T-helper 17 cell (primary cell): ENCODE measurements around the gene ZNRF2. TPM values are rescaled to one million over a fixed set of nuclear protein-coding genes. Genes with fewer than 3 reads are reported as not detected.
A peak's percentile ranks its signal among the peaks of the same experiment; 100 is the strongest.

Experiments used
- ATAC-seq: fragments of 150-1000 bp; cut with Tn5 transposase; 2 replicates; pipeline ENCODE4 v1.10.0; 2021; ENCODE audit warnings: mild to moderate bottlenecking, moderate library complexity
- DNase-seq, 3 donors: peaks; one replicate each; pipeline versions ENCODE4 v3.0.0 to v3.0.0-alpha.2; 2020 to 2021
- H3K9me3 ChIP-seq: one replicate; pipeline ENCODE4 v1.7.0; 2013; ENCODE audit warnings: low read length, mild to moderate bottlenecking; ENCODE audit not compliant: control insufficient read depth, poor library complexity, severe bottlenecking
- H3K27ac Mint-ChIP-seq: one replicate; pipeline ENCODE4 v1.8.0; 2022; ENCODE audit warnings: mild to moderate bottlenecking, moderate library complexity, mixed read lengths
- H3K27me3 Mint-ChIP-seq: one replicate; pipeline ENCODE4 v1.8.0; 2022; ENCODE audit warnings: mixed read lengths
- H3K36me3 Mint-ChIP-seq: one replicate; pipeline ENCODE4 v1.8.0; 2022; ENCODE audit warnings: low read depth, mixed read lengths
- H3K4me1 Mint-ChIP-seq: one replicate; pipeline ENCODE4 v1.8.0; 2022; ENCODE audit warnings: mild to moderate bottlenecking, mixed read lengths
- H3K4me3 Mint-ChIP-seq: one replicate; pipeline ENCODE4 v1.8.0; 2022; ENCODE audit warnings: mild to moderate bottlenecking, moderate library complexity, mixed read lengths
- total RNA-seq, 4 donors: library from RNA in 2 of 4; stranded (reverse) in 2 of 4; gene quantifications; one replicate each; pipeline ENCODE4 v1.2.3 and lab custom pipeline; 2022 to 2026

The ZNRF2 gene
- total RNA-seq, 2 donors from 2014 or later, result 26.8 to 31.6 TPM

DNA sequence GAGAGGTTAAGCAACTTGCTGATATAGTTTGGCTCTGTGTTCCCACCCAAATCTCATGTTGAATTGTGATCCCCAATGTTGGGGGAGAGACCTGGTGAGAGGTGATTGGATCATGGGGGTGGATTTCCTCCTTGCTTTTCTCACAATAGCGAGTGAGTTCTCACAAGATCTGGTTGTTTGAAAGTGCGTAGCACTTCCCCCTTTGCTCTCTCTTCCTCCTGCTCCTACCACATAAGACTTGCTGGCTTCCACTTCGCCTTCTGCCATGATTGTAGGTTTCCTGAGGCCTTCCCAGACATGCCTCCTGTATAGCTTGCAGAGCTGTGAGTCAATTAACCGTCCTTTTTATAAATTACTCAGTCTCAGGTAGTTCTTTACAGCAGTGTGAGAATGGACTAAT, 13.5 kb upstream of the ZNRF2 start:
- H3K27me3 Mint-ChIP-seq, result no peaks in the 10 kb centered on the region
- ATAC-seq, result no peak
- no peak for DNase-seq
- no peak overlapping the region for H3K27ac Mint-ChIP-seq
- no peak overlapping the region for H3K4me3 Mint-ChIP-seq
- H3K4me1 Mint-ChIP-seq, result peaks cover 3% of the 10 kb centered on the region
- no peaks in the 10 kb centered on the region for H3K9me3 ChIP-seq
- no peaks in the 10 kb centered on the region for H3K36me3 Mint-ChIP-seq

DNA sequence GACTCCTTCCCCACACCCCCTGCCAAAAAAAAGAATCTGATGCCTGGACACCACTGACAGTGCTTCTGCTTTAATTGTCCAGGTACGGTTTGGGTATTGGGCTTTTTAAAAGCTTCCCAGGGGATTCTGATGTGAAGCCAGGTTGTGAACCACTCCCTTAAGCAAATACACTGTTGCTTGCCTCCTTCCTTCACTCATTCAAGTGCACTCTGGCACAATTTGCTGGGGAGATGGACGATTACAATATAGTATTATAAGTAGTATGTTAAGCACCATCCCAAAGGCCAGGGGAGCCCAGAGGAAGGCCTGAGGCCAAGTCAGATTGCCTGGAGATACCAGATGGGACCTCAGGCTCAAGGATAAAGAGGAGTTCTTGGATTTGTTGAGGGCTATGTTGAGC, 12.3 kb upstream of the ZNRF2 start:
- no peaks in the 10 kb centered on the region for H3K27me3 Mint-ChIP-seq

DNA sequence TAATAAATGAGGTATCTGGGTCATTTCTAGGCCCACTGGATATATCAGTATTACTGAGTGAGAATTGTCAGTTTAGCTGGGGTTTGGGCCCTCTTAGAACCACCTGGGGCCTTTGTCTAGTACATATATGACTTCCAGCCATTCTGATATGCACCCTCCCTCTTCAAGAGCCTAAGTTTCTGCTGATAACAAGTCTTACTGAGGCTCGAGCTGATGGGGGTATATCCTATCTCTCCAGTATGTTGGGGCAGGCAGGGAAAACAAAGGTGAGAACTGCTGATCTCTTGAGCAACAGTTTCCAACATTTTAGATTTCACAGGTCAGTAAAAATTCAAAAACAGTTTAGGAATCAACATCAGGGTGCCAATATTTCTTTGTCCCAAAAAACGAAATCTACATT, 10.8 kb upstream of the ZNRF2 start:
- ATAC-seq, result no peak
- Mint-ChIP-seq H3K4me3 (no peak overlapping the region), H3K36me3 (no peaks in the 10 kb centered on the region), H3K27me3 (no peaks in the 10 kb centered on the region), H3K27ac (no peak overlapping the region), H3K4me1 (peaks cover 6% of the 10 kb centered on the region)
- no peaks in the 10 kb centered on the region for H3K9me3 ChIP-seq
- no peak for DNase-seq

More for the DNA sequence above, 12.3 kb upstream of the ZNRF2 start:
- peaks cover 1% of the 10 kb centered on the region for H3K4me1 Mint-ChIP-seq
- H3K9me3 ChIP-seq, result no peaks in the 10 kb centered on the region
- no peaks in the 10 kb centered on the region for H3K36me3 Mint-ChIP-seq
- DNase-seq, result no peak
- no peak overlapping the region for H3K4me3 Mint-ChIP-seq
- H3K27ac Mint-ChIP-seq, result no peak overlapping the region
- no peak for ATAC-seq

DNA sequence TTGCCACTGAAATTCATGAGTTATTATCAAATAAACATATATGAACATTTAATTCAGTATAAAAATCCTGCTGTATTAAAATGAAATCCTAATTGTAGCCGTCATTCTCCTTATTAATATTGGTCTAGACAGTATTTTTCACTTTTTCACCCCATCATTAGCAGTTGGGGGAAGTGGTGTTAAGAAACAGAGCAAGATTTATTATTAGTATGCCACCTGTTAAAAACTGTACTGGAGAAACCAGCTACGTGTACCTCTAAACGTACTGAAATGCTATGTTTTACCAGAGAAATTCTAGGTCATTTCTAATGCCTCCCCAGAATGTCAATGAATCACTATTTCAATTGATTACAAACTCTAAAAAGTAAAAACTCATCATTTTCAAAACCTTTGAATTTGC, 9.8 kb upstream of the ZNRF2 start:
- Mint-ChIP-seq H3K4me1 (peaks cover 13% of the 10 kb centered on the region), H3K36me3 (no peaks in the 10 kb centered on the region), H3K27me3 (no peaks in the 10 kb centered on the region), H3K27ac (no peak overlapping the region), H3K4me3 (no peak overlapping the region)
- no peak for DNase-seq
- ATAC-seq, result no peak
- no peaks in the 10 kb centered on the region for H3K9me3 ChIP-seq

GRCh38 chr7:30276203-30276900, 8.0 kb upstream of the ZNRF2 start:
- Mint-ChIP-seq H3K36me3 (no peaks in the 10 kb centered on the region), H3K27me3 (no peaks in the 10 kb centered on the region), H3K4me1 (peaks cover 17% of the 10 kb centered on the region), H3K27ac (no peak overlapping the region), H3K4me3 (no peak overlapping the region)
- peak; percentile 66 for ATAC-seq
- H3K9me3 ChIP-seq, result no peaks in the 10 kb centered on the region
- DNase-seq, result peak in 2 of 3 donors; percentile 14 to 18

DNA sequence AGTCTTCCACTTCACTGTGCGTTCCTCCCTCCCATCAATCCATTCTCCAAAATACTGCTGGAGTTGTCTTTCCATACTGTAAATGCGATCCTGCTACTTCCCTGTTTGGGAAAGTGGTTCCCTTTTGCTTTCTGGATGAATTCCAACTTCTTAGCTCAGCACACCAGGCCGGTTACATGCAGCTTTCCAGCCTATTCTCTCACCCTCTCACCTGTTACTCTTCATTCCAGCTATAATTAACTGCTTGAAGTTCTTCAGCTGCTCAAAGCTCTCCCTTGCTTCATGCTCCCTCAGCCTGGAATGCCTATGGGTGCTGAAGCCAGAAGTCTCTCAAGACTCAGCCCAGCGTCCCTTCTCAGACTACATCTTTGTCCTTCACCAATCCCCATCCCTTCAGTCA, 6.0 kb upstream of the ZNRF2 start:
- Mint-ChIP-seq H3K27me3 (no peaks in the 10 kb centered on the region), H3K4me1 (peaks cover 20% of the 10 kb centered on the region), H3K36me3 (no peaks in the 10 kb centered on the region), H3K27ac (no peak overlapping the region), H3K4me3 (no peak overlapping the region)
- no peak for ATAC-seq
- DNase-seq, result no peak
- no peaks in the 10 kb centered on the region for H3K9me3 ChIP-seq

GRCh38 chr7:30278849-30279652, 5.3 kb upstream of the ZNRF2 start:
- H3K36me3 Mint-ChIP-seq, result no peaks in the 10 kb centered on the region
- no peaks in the 10 kb centered on the region for H3K9me3 ChIP-seq
- no peaks in the 10 kb centered on the region for H3K27me3 Mint-ChIP-seq
- H3K27ac Mint-ChIP-seq, result no peak overlapping the region
- no peak for DNase-seq
- no peak overlapping the region for H3K4me3 Mint-ChIP-seq
- no peak for ATAC-seq
- H3K4me1 Mint-ChIP-seq, result peaks cover 21% of the 10 kb centered on the region

DNA sequence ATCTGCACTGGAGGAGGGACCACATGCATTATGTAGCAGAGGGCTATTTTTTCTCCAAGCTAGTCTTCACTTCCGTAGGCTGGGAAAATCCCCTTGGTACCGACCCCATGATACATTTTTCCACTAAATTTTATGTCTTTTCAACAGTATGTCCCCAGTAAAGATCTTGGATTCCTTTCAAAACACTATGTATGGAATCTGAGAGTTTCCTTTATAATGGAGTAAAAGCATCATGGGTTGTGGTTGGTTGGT, 4.8 kb upstream of the ZNRF2 start:
- no peaks in the 10 kb centered on the region for H3K9me3 ChIP-seq
- H3K4me3 Mint-ChIP-seq, result no peak overlapping the region
- no peaks in the 10 kb centered on the region for H3K36me3 Mint-ChIP-seq
- peaks cover 22% of the 10 kb centered on the region for H3K4me1 Mint-ChIP-seq
- H3K27ac Mint-ChIP-seq, result no peak overlapping the region
- no peaks in the 10 kb centered on the region for H3K27me3 Mint-ChIP-seq
- no peak for DNase-seq
- ATAC-seq, result no peak

DNA sequence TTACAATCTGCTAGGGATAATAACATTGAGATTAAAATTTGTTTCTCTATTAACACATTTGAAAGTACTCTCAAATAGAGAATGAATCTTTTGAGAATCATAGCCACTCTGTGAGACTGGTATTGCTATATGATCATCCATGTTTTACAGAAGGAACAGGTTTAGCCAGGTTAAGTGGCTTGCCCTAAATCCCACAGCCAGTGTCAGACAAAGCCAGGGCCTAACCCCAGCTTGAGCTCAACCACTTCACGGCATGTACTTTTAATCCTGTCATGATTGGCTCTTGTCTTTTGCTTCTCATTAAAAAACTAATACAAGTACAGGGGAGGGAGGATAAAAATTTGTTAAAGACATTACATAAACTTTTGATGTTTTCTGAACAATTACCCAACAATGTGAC, 3.8 kb upstream of the ZNRF2 start:
- H3K27me3 Mint-ChIP-seq, result no peaks in the 10 kb centered on the region
- no peaks in the 10 kb centered on the region for H3K9me3 ChIP-seq
- no peak overlapping the region for H3K4me3 Mint-ChIP-seq
- DNase-seq, result no peak
- H3K36me3 Mint-ChIP-seq, result no peaks in the 10 kb centered on the region
- ATAC-seq, result no peak
- H3K4me1 Mint-ChIP-seq, result peaks cover 22% of the 10 kb centered on the region
- H3K27ac Mint-ChIP-seq, result no peak overlapping the region

DNA sequence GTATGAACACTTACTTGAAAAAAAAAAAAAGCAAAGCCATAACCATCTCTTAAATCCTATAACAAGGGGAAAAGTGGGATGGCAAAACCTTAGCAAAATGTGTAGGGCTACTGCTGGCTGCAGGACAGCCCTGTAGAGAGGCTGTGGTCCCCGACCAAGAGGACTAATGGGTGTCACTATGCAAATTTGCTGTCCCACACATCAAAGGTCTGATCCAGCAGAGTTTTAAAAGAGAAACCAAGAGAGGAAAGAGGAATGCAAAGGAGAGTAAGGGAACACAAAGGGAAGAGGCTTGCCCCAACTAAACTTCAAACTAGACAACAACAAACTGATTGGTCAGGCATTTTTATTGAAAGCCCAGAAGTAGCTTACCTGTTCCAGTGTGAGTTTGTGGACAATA, 3.1 kb upstream of the ZNRF2 start:
- no peak for ATAC-seq
- Mint-ChIP-seq H3K4me3 (no peak overlapping the region), H3K4me1 (peaks cover 25% of the 10 kb centered on the region), H3K36me3 (peaks cover 4% of the 10 kb centered on the region), H3K27ac (no peak overlapping the region), H3K27me3 (no peaks in the 10 kb centered on the region)
- no peak for DNase-seq
- H3K9me3 ChIP-seq, result no peaks in the 10 kb centered on the region

DNA sequence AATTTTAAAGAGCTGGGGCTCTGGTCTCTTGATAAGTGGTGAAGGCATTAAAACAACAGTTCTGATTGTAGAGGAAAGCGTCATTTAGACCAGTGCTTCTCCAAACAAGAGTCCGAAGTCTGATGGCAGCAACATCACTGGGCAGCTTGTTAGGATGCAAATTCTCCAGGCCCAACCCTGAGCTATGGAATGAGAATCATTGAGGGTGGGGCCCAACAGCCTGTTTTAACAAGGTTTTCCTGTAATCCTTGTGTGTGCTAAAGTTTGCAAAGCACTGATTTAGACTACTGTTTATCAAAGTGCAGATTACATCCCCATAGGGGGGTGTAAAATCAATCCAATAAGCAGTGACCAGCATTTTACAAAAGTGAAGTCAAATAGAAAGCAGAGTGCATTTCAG, 2.6 kb upstream of the ZNRF2 start:
- no peaks in the 10 kb centered on the region for H3K9me3 ChIP-seq
- DNase-seq (no peak), ATAC-seq (no peak)
- Mint-ChIP-seq H3K27ac (no peak overlapping the region), H3K4me1 (peaks cover 31% of the 10 kb centered on the region), H3K4me3 (no peak overlapping the region), H3K27me3 (no peaks in the 10 kb centered on the region), H3K36me3 (peaks cover 4% of the 10 kb centered on the region)

- Mint-ChIP-seq H3K27me3 (no peaks in the 10 kb centered on the region), H3K4me3 (no peak overlapping the region), H3K27ac (peak overlapping the region; percentile 86), H3K36me3 (peaks cover 4% of the 10 kb centered on the region), H3K4me1 (peaks cover 36% of the 10 kb centered on the region)
- DNase-seq (no peak), ATAC-seq (no peak)
- H3K9me3 ChIP-seq, result no peaks in the 10 kb centered on the region
Observed at GRCh38 chr7:30282735-30283134, 1.7 kb upstream of the ZNRF2 start.

GRCh38 chr7:30285067-30285535, 704 bp downstream of the ZNRF2 start:
- Mint-ChIP-seq H3K4me3 (peak overlapping the region; percentile 90), H3K27me3 (no peaks in the 10 kb centered on the region), H3K27ac (peak overlapping the region; percentile 86), H3K4me1 (peaks cover 38% of the 10 kb centered on the region), H3K36me3 (peaks cover 4% of the 10 kb centered on the region)
- H3K9me3 ChIP-seq, result no peaks in the 10 kb centered on the region
- ATAC-seq (no peak), DNase-seq (peak in 2 of 3 donors; percentile 28 to 35)
